GM21576 (cell line): Measurements from ENCODE around the gene FGD2.

Experiments used
- ATAC-seq: cut with Tn5 transposase; IDR thresholded peaks from one replicate; pipeline ENCODE4 v1.9.1; 2021; ENCODE audit warnings: mild to moderate bottlenecking, moderate library complexity; ENCODE audit not compliant: unreplicated experiment

Gene FGD2

GRCh38 chr6:36970892-36971842 is 34.3 kb upstream of the FGD2 start:
- ATAC-seq: no peak

GRCh38 chr6:36971921-36972673 is 33.4 kb upstream of the FGD2 start:
- no peak for ATAC-seq

GRCh38 chr6:36973190-36973589 is 32.3 kb upstream of the FGD2 start:
- no peak for ATAC-seq

- no peak for ATAC-seq
These were observed 31.8 kb upstream of the FGD2 start for GRCh38 chr6:36973647-36974046.

- no peak for ATAC-seq
These were observed 30.0 kb upstream of the FGD2 start for GRCh38 chr6:36975231-36976006.

- ATAC-seq: no peak
These were observed 29.5 kb upstream of the FGD2 start for GRCh38 chr6:36976007-36976264.

GRCh38 chr6:36976509-36976908 is 28.9 kb upstream of the FGD2 start:
- ATAC-seq: no peak

GRCh38 chr6:36976931-36977330 is 28.5 kb upstream of the FGD2 start:
- no peak for ATAC-seq

GRCh38 chr6:36977470-36977941 is 27.9 kb upstream of the FGD2 start:
- no peak for ATAC-seq

- no peak for ATAC-seq
These were observed 26.8 kb upstream of the FGD2 start for GRCh38 chr6:36978421-36979346.

- no peak for ATAC-seq
These were observed 26.1 kb upstream of the FGD2 start for GRCh38 chr6:36979347-36979742.

GRCh38 chr6:36980129-36980528 is 25.3 kb upstream of the FGD2 start:
- ATAC-seq: no peak

GRCh38 chr6:36980876-36981619 is 24.4 kb upstream of the FGD2 start:
- no peak for ATAC-seq

- no peak for ATAC-seq
These were observed 21.9 kb upstream of the FGD2 start for GRCh38 chr6:36983538-36983937.

GRCh38 chr6:36984581-36985416 is 20.7 kb upstream of the FGD2 start:
- no peak for ATAC-seq

GRCh38 chr6:36985417-36985807 is 20.0 kb upstream of the FGD2 start:
- ATAC-seq: no peak

GRCh38 chr6:36985808-36986703 is 19.4 kb upstream of the FGD2 start, which contains the start of gene MTCH1:
MTCH1 (minus strand) TSS chr6:36986196; CDS start chr6:36986173, 23 bp downstream.
- peak; percentile 77 for ATAC-seq

- ATAC-seq: no peak
These were observed 18.8 kb upstream of the FGD2 start for GRCh38 chr6:36986704-36987047.
